Adrenal gland (tissue), 12 donors: Measurements from ENCODE around the gene TMEM179. TPM values are rescaled to one million over a fixed set of nuclear protein-coding genes. Genes with fewer than 3 reads are reported as not detected.

ENCODE experiments used
- DNase-seq, 7 donors: peaks; one replicate each; pipeline ENCODE4 v3.0.0-alpha.2; 2019 to 2020
- H3K27ac ChIP-seq, 5 donors: fragments of 200-600 bp; sonication (generic) in 4 of 5; 1 replicate in 3 of 5; 2 replicates in 2 of 5; pipeline versions ENCODE4 v1.5.1 to v1.8.0; 2016 to 2020; ENCODE audit warnings: mild to moderate bottlenecking in 1 of 5
- H3K27me3 ChIP-seq: fragments of 200-600 bp; 2 replicates; pipeline ENCODE4 v1.8.0; 2021
- H3K36me3 ChIP-seq, 2 donors: fragments of 200-600 bp; replicated peaks in 1 of 2; 1 replicate in 1 of 2; 2 replicates in 1 of 2; pipeline versions ENCODE4 v1.5.1 to v1.8.0; 2018 to 2022
- H3K4me1 ChIP-seq, 2 donors: fragments of 200-600 bp; replicated peaks in 1 of 2; 1 replicate in 1 of 2; 2 replicates in 1 of 2; pipeline versions ENCODE4 v1.5.1 to v1.8.0; 2018 to 2021
- H3K4me3 ChIP-seq, 4 donors: fragments of 200-600 bp; sonication (generic) in 3 of 4; one replicate each; pipeline ENCODE4 v1.5.1; 2016 to 2018
- H3K9me3 ChIP-seq, 3 donors: fragments of 200-600 bp; sonication (generic) in 1 of 3; replicated peaks in 1 of 3; 1 replicate in 2 of 3; 2 replicates in 1 of 3; pipeline versions ENCODE4 v1.5.1 to v1.8.0; 2016 to 2021
- CTCF ChIP-seq, 6 experiments: fragments of 450-650 bp in 4 of 6; fragments of 200-600 bp in 2 of 6; sonication (generic) in 1 of 6; IDR thresholded peaks; 1 replicate in 5 of 6; 2 replicates in 1 of 6; pipeline versions ENCODE4 v1.5.1 to v1.8.0; 2016 to 2021; ENCODE audit warnings: antibody characterized with exemption in 6 of 6, mild to moderate bottlenecking in 2 of 6, moderate library complexity in 1 of 6
- POLR2A ChIP-seq, 2 donors: fragments of 450-650 bp; IDR thresholded peaks; one replicate each; pipeline ENCODE4 v1.6.1; 2017; ENCODE audit warnings: antibody characterized with exemption in 2 of 2, mild to moderate bottlenecking in 2 of 2, moderate library complexity in 1 of 2
- WGBS, 4 donors: extraction: QIAGEN DNeasy Blood & Tissue Kit in 2 of 4; methylation state at CpG; one replicate each; pipeline versions ENCODE4 v1.1.5 to v1.1.7; 2013 to 2017; 5-methylcytosine and 5-hydroxymethylcytosine counted together
- intact Hi-C, 2 donors: fragments of 100-400 bp; cut with DNase I; formaldehyde crosslinking; loops; one replicate each; pipeline versions ENCODE4 v1.14.1 to v1.15.0; 2022 to 2023
- polyA plus RNA-seq, 3 donors: library from polyadenylated mRNA; stranded (reverse); fragments of 200-250 nt in 2 of 3; fragments of 350-450 nt in 1 of 3; fragmentation: Illumina TruSeq in 1 of 3; extraction: RNeasy Lipid Tissue Mini Kit (QIAGEN cat#74804) in 1 of 3; gene quantifications; one replicate each; pipeline ENCODE4 v1.2.3, GENCODE V29; 2013 to 2014
- total RNA-seq, 9 donors: library from RNA; depleted of rRNA in 4 of 9; stranded (reverse); fragments of >200 nt in 4 of 9; fragments of 120-200 nt in 1 of 9; fragmentation: NEBNext Ultra II Directional in 1 of 9; extraction: Animal tissue kit (Norgen Biotek cat#: 25700) in 1 of 9; gene quantifications; one replicate each; pipeline versions ENCODE4 v1.1.0 to v1.2.4, GENCODE V29; 2013 to 2023
- donor health status: healthy with polysubstance abuse.
- donor health status: Bipolar disorder and iron deficiency.
- donor health status: DM: yes; HTN: yes; CAD: no.
- donor health status: DM: no; HTN: no; CAD: no.
- donor health status: DM: no; HTN: no; CAD: no.
- donor health status: DM: yes; HTN: yes; CAD: no.

TMEM179 gene
- total and polyA plus RNA-seq, 12 donors: 4.3 to 76.7 (median 13.2) TPM

GRCh38 chr14:104590240-104590965 is 14.2 kb downstream of the TMEM179 start:
- no peak for TF ChIP-seq POLR2A (IDR thresholded peaks at IDR 0.05)
- TF ChIP-seq CTCF (IDR thresholded peaks at IDR 0.05): no peak
- peak overlapping the region in 1 of 5 donors; percentile 45 for H3K27ac ChIP-seq
- H3K36me3 ChIP-seq: no peaks in the 10 kb centered on the region
- no peaks in the 10 kb centered on the region for H3K27me3 ChIP-seq
- no peak for DNase-seq
- 67 to 81% (median 74%) methylated on average over 21 to 23 of the region's 23 CpGs for WGBS, 4 donors
- intact Hi-C loops: no loop called here
- no peaks in the 10 kb centered on the region for H3K4me1 ChIP-seq
- H3K4me3 ChIP-seq: no peak overlapping the region
- no peaks in the 10 kb centered on the region for H3K9me3 ChIP-seq

GRCh38 chr14:104589338-104590195 is 15.0 kb downstream of the TMEM179 start:
- WGBS, 4 donors: 72 to 84% (median 80%) methylated on average over 17 to 26 of the region's 26 CpGs
- Histone ChIP-seq H3K4me1 (no peaks in the 10 kb centered on the region), H3K27ac (peak overlapping the region in 1 of 5 donors; percentile 45), H3K27me3 (no peaks in the 10 kb centered on the region), H3K36me3 (no peaks in the 10 kb centered on the region), H3K9me3 (no peaks in the 10 kb centered on the region), H3K4me3 (no peak overlapping the region)
- no peak for DNase-seq
- no peak for TF ChIP-seq CTCF (IDR thresholded peaks at IDR 0.05)
- TF ChIP-seq POLR2A (IDR thresholded peaks at IDR 0.05): no peak
- intact Hi-C loops: no loop called here

- TF ChIP-seq POLR2A (IDR thresholded peaks at IDR 0.05) (no peak), CTCF (IDR thresholded peaks at IDR 0.05) (no peak)
- Histone ChIP-seq H3K4me3 (no peak overlapping the region), H3K4me1 (no peaks in the 10 kb centered on the region), H3K36me3 (no peaks in the 10 kb centered on the region), H3K9me3 (no peaks in the 10 kb centered on the region), H3K27me3 (no peaks in the 10 kb centered on the region), H3K27ac (peak overlapping the region in 2 of 5 donors; percentile 75 to 86)
- DNase-seq: no peak
- WGBS, 4 donors: 69 to 85% (median 80%) methylated on average over 20 to 38 of the region's 38 CpGs
- intact Hi-C loops: no loop called here
Observed at GRCh38 chr14:104588066-104588857, 16.3 kb downstream of the TMEM179 start.

GRCh38 chr14:104587641-104588040 is 16.9 kb downstream of the TMEM179 start:
- WGBS, 4 donors: 39 to 51% (median 47%) methylated on average over 6 to 19 of the region's 19 CpGs
- H3K4me3 ChIP-seq: no peak overlapping the region
- peak overlapping the region in 2 of 5 donors; percentile 75 to 86 for H3K27ac ChIP-seq
- no peaks in the 10 kb centered on the region for H3K36me3 ChIP-seq
- no peaks in the 10 kb centered on the region for H3K27me3 ChIP-seq
- H3K4me1 ChIP-seq: peaks cover 0 to 3% of the 10 kb centered on the region in 2 donors
- TF ChIP-seq POLR2A (IDR thresholded peaks at IDR 0.05) (no peak), CTCF (IDR thresholded peaks at IDR 0.05) (no peak)
- H3K9me3 ChIP-seq: no peaks in the 10 kb centered on the region
- intact Hi-C loops: no loop called here
- peak in 3 of 7 donors; percentile 31 to 67 (median 37) for DNase-seq
